Umbilical cord (tissue), 2 donors: ENCODE data around the gene C10orf67. TPM values are rescaled to one million over a fixed set of nuclear protein-coding genes. Genes with fewer than 3 reads are reported as not detected.
"Not testable (repeated sequence)": the region's sequence is repeated elsewhere in the genome, so short reads cannot be mapped to it uniquely, and the experiment has no call there.

Experiments
- DNase-seq: peaks from one replicate; pipeline ENCODE4 v3.0.0-alpha.2; 2015; ENCODE audit warnings: low spot score
- total RNA-seq: library from RNA; depleted of rRNA; stranded (reverse); fragments of >200 nt; gene quantifications from one replicate; pipeline ENCODE4 v1.2.3, GENCODE V29; 2014; ENCODE audit warnings: low replicate concordance; ENCODE audit not compliant: insufficient read depth

Gene C10orf67
- total RNA-seq, 1 donor from 2014 or later = 7.7 TPM

- DNase-seq = no peak
Measured at GRCh38 chr10:23280419-23281043, 64.1 kb downstream of the C10orf67 start.

GRCh38 chr10:23275355-23275754, 69.2 kb downstream of the C10orf67 start:
- DNase-seq = no peak

- DNase-seq = not testable (repeated sequence)
Measured at GRCh38 chr10:23274179-23274578, 70.4 kb downstream of the C10orf67 start.

GRCh38 chr10:23270531-23270930, 74.1 kb downstream of the C10orf67 start:
- DNase-seq = no peak

GRCh38 chr10:23263441-23264164, 81.0 kb downstream of the C10orf67 start:
- no peak for DNase-seq

- no peak for DNase-seq
Measured at GRCh38 chr10:23262928-23263327, 81.7 kb downstream of the C10orf67 start.

GRCh38 chr10:23258516-23258915, 86.1 kb downstream of the C10orf67 start:
- no peak for DNase-seq

GRCh38 chr10:23253780-23254179, 90.8 kb downstream of the C10orf67 start:
- no peak for DNase-seq

GRCh38 chr10:23252859-23253258, 91.7 kb downstream of the C10orf67 start:
- not testable (repeated sequence) for DNase-seq

- DNase-seq = not testable (repeated sequence)
Measured at GRCh38 chr10:23241779-23242178, 102.8 kb downstream of the C10orf67 start.

GRCh38 chr10:23238015-23238414, 106.6 kb downstream of the C10orf67 start:
- DNase-seq = no peak

GRCh38 chr10:23230582-23230981, 114.0 kb downstream of the C10orf67 start:
- DNase-seq = no peak

- no peak for DNase-seq
Measured at GRCh38 chr10:23217471-23217870, 127.1 kb downstream of the C10orf67 start.

GRCh38 chr10:23205972-23206642, 138.5 kb downstream of the C10orf67 start:
- DNase-seq = no peak

GRCh38 chr10:23204773-23205172, 139.8 kb downstream of the C10orf67 start:
- no peak for DNase-seq

- no peak for DNase-seq
Measured at GRCh38 chr10:23203369-23204325, 140.9 kb downstream of the C10orf67 start.

- DNase-seq = no peak
Measured at GRCh38 chr10:23202779-23203178, 141.8 kb downstream of the C10orf67 start.

GRCh38 chr10:23201837-23202236, 142.8 kb downstream of the C10orf67 start:
- DNase-seq = no peak

- no peak for DNase-seq
Measured at GRCh38 chr10:23200997-23201652, 143.5 kb downstream of the C10orf67 start.

- no peak for DNase-seq
Measured at GRCh38 chr10:23200586-23200985, 144.0 kb downstream of the C10orf67 start.
